K562 (cell line): ENCODE results near the gene NCDN. TPM values are rescaled to one million over a fixed set of nuclear protein-coding genes. Genes with fewer than 3 reads are reported as not detected.
A peak's percentile ranks its signal among the peaks of the same experiment; 100 is the strongest.
"Not testable (repeated sequence)": the region's sequence is repeated elsewhere in the genome, so short reads cannot be mapped to it uniquely, and the experiment has no call there.

Experiments
- ATAC-seq: fragments of 200-7000 bp; cut with Tn5 transposase; 3 replicates; pipeline ENCODE4 v1.9.1; 2020; ENCODE audit warnings: moderate library complexity
- BruUV-seq: library from RNA; stranded (reverse); fragments of 400-500 nt; replicated peaks from 2 replicates; lab custom pipeline; 2021; lab: Mats Ljungman, UMichigan
- CTCF ChIA-PET: fragments of 300-600 bp; formaldehyde crosslinking; extraction: SDS; loops from one replicate; lab custom pipeline; 2021; ENCODE audit warnings: low intra/inter-chr PET ratio; lab: Yijun Ruan, JAX
- POLR2A ChIA-PET: fragments of 300-600, 350-650 bp; sonication (Branson Sonifier 250); formaldehyde crosslinking; extraction: SDS; loops from one replicate; lab custom pipeline; 2021; ENCODE audit warnings: antibody characterized with exemption, inconsistent platforms; lab: Yijun Ruan, JAX
- DNase-seq, 4 experiments: peaks; one replicate each; pipeline versions ENCODE4 v3.0.0 to v3.0.0-alpha.2; 2011 to 2018; ENCODE audit warnings: low spot score in 3 of 4, mixed read lengths in 3 of 4; ENCODE audit errors: extremely low read depth in 1 of 4
- FAIRE-seq: peaks from 2 replicates; lab custom pipeline; 2011; peaks lifted over from hg19 to GRCh38; lab: Jason Lieb, UNC
- H2AFZ ChIP-seq: 2 replicates; pipeline ENCODE4 v1.6.0; 2011; ENCODE audit warnings: low read depth, low read length, control low read depth, inconsistent platforms
- H3K27ac ChIP-seq: fragments of 200-600 bp; 3 replicates; pipeline ENCODE4 v1.8.0; 2011; ENCODE audit warnings: low read depth, mild to moderate bottlenecking, control low read depth, inconsistent platforms, low read length, moderate library complexity, mixed read lengths; ENCODE audit errors: extremely low read depth
- H3K27me3 ChIP-seq, 2 experiments: fragments of 300-600 bp in 1 of 2; 2 replicates in 1 of 2; 3 replicates in 1 of 2; pipeline versions ENCODE4 v1.6.0 to v1.8.0; 2011; ENCODE audit warnings: inconsistent platforms in 2 of 2, low read length in 2 of 2, mild to moderate bottlenecking in 1 of 2, mixed read lengths in 1 of 2, moderate library complexity in 1 of 2; ENCODE audit not compliant: control insufficient read depth in 2 of 2, insufficient read depth in 2 of 2
- H3K36me3 ChIP-seq: fragments of 300-600 bp; 3 replicates; pipeline ENCODE4 v1.8.0; 2011; ENCODE audit warnings: mild to moderate bottlenecking, low read length, inconsistent platforms; ENCODE audit not compliant: control insufficient read depth, insufficient read depth
- H3K4me1 ChIP-seq, 2 experiments: fragments of 200-600 bp in 1 of 2; replicated peaks in 1 of 2; 2 replicates in 1 of 2; 3 replicates in 1 of 2; pipeline versions ENCODE4 v1.5.1 to v1.8.0; 2011; ENCODE audit warnings: inconsistent platforms in 2 of 2, low read length in 2 of 2, mild to moderate bottlenecking in 1 of 2, mixed read lengths in 1 of 2, moderate library complexity in 1 of 2; ENCODE audit not compliant: control insufficient read depth in 2 of 2, insufficient read depth in 2 of 2
- H3K4me2 ChIP-seq: 2 replicates; pipeline ENCODE4 v1.6.1; 2011; ENCODE audit warnings: low read length, control low read depth, inconsistent platforms, mixed read lengths; ENCODE audit not compliant: insufficient read depth
- H3K4me3 ChIP-seq: fragments of 200-600 bp; sonication (generic), shearing (Covaris generic); 2 replicates; pipeline ENCODE4 v1.5.1; 2016; ENCODE audit warnings: control low read depth, inconsistent platforms
- H3K79me2 ChIP-seq: fragments of 200-600 bp; 3 replicates; pipeline ENCODE4 v1.8.0; 2011; ENCODE audit warnings: low read length, inconsistent platforms; ENCODE audit not compliant: control insufficient read depth, insufficient read depth
- H3K9ac ChIP-seq, 2 experiments: 2 replicates each; pipeline versions ENCODE4 v1.6.0 to v1.6.1; 2011; ENCODE audit warnings: low read depth in 2 of 2, low read length in 2 of 2, control low read depth in 1 of 2, inconsistent platforms in 1 of 2, mild to moderate bottlenecking in 1 of 2, mixed read lengths in 1 of 2; ENCODE audit not compliant: insufficient read depth in 1 of 2
- H3K9me1 ChIP-seq: one replicate; pipeline ENCODE4 v1.6.0; 2011; ENCODE audit warnings: inconsistent platforms, mild to moderate bottlenecking, low read length, moderate library complexity; ENCODE audit not compliant: control insufficient read depth, insufficient read depth
- H3K9me3 ChIP-seq: replicated peaks from 2 replicates; pipeline ENCODE4 v1.5.1; 2011; ENCODE audit warnings: low read depth, low read length, inconsistent platforms; ENCODE audit not compliant: control insufficient read depth, insufficient read depth
- H4K20me1 ChIP-seq: replicated peaks from 2 replicates; pipeline ENCODE4 v1.6.1; 2011; ENCODE audit warnings: low read length, inconsistent platforms, mixed read lengths; ENCODE audit not compliant: control insufficient read depth, insufficient read depth
- DACH1 ChIP-seq: fragments of 450-650 bp; IDR thresholded peaks from 2 replicates; pipeline ENCODE4 v1.6.1; 2018; ENCODE audit not compliant: partially characterized antibody
- RHOXF2B ChIP-seq: fragments of 250-450 bp; sonication (Bioruptor Pico); conservative IDR thresholded peaks from 2 replicates; pipeline ENCODE4 v1.5.1; 2021
- WGBS: fragments of 100-300 bp; shearing (Covaris generic); methylation state at CpG from one replicate; pipeline ENCODE4 v1.1.6; 2016; ENCODE audit warnings: low coverage, mixed read lengths; ENCODE audit not compliant: insufficient coverage; ENCODE audit errors: missing lambda C conversion rate; 5-methylcytosine and 5-hydroxymethylcytosine counted together
- in situ Hi-C: fragments of 300-500 bp; cut with MboI; formaldehyde crosslinking; loops from 4 replicates; pipeline ENCODE4 v1.15.0; 2018; ENCODE audit warnings: inconsistent platforms, mixed read lengths
- intact Hi-C: fragments of 100-400 bp; cut with micrococcal nuclease; formaldehyde crosslinking; loops from 2 replicates; pipeline ENCODE4 v1.14.2; 2022
- polyA plus RNA-seq, 8 experiments: library from polyadenylated mRNA; depleted of rRNA in 4 of 8; stranded (reverse) in 5 of 8; unstranded in 3 of 8; fragments of >200 nt; fragmentation: Nextera tagmentation in 2 of 8; fragmentation: Illumina TruSeq in 1 of 8; extraction: Ambion mirVana in 2 of 8; extraction: Trizol in 1 of 8; gene quantifications; 2 replicates each; pipeline versions ENCODE4 v1.2.1 to v1.2.3, GENCODE V29; 2011 to 2014; ENCODE audit warnings: inconsistent platforms in 1 of 8, missing spikeins in 1 of 8
- total RNA-seq, 7 experiments: library from RNA; depleted of rRNA in 6 of 7; stranded (reverse); fragments of >200 nt in 6 of 7; fragmentation: Illumina TruSeq in 2 of 7; extraction: Trizol in 2 of 7; gene quantifications; 2 replicates each; pipeline versions ENCODE4 v1.2.1 to v1.2.3, GENCODE V29; 2011 to 2021; ENCODE audit warnings: low replicate concordance in 1 of 7
- TF ChIP-seq, protein P1 (sequence below), 2 experiments: fragments of 450-650 bp; IDR thresholded peaks; 2 replicates each; pipeline ENCODE4 v1.6.1; 2016

NCDN gene
- total and polyA plus RNA-seq, 9 of the 15 experiments (the other 6 are each of a cell fraction or from before 2014, with no cell fraction given) = 1.9 to 35.1 (median 10.7) TPM

DNA sequence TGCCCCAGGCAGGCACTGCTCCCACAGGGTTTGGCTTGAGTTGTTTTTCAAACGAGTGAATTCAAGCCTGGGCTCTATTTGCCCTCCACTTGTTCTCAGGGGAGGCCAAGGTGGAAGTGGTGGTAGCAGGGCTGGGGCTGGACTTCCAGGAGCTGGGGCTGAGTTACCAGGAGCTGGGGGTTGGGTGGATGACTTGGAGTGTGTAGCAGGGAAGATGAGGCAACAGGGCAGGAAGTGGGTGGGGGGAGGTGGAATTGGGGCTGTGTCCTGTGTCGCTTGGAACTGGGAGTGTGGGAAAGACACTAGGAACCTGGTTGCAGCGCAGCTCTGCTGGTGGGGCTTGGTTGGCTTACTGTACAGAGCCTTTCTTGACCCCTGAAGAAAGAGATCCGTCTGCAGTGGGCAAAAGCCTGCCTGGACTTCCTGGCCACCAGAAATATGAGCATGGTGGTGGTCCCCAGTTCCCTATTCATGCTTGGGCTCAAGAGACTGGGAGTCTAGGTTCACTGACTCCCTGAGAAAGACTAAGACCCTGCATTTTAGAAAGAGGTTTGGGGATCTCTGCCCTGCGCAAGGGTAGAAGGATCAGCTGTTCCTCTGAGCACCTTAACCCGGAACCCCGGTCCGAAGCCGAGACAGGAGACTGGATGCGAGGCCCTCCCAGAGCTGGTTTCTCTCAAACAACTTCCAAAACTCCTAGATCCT, 18.6 kb downstream of the NCDN start:
- Histone ChIP-seq H3K9me3 (no peaks in the 10 kb centered on the region), H3K4me3 (no peak overlapping the region)
- no peak for TF ChIP-seq RHOXF2B
- peak; percentile 19 for TF ChIP-seq DACH1
- TF ChIP-seq, protein P1, sequence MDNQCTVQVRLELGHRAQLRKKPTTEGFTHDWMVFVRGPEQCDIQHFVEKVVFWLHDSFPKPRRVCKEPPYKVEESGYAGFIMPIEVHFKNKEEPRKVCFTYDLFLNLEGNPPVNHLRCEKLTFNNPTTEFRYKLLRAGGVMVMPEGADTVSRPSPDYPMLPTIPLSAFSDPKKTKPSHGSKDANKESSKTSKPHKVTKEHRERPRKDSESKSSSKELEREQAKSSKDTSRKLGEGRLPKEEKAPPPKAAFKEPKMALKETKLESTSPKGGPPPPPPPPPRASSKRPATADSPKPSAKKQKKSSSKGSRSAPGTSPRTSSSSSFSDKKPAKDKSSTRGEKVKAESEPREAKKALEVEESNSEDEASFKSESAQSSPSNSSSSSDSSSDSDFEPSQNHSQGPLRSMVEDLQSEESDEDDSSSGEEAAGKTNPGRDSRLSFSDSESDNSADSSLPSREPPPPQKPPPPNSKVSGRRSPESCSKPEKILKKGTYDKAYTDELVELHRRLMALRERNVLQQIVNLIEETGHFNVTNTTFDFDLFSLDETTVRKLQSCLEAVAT (IDR thresholded peaks at IDR 0.05) = no peak
- TF ChIP-seq, all 486 proteins: peak for 1
- WGBS = 48% methylated on average over 10 of the region's 10 CpGs
- Histone ChIP-seq H3K27me3 (peaks cover 3 to 16% of the 10 kb centered on the region in 2 experiments; a peak in 4 of 5 replicates), H3K36me3 (no peaks in the 10 kb centered on the region), H3K27ac (no peak overlapping the region), H3K79me2 (no peaks in the 10 kb centered on the region), H4K20me1 (no peaks in the 10 kb centered on the region), H3K4me1 (peaks cover 9 to 40% of the 10 kb centered on the region in 2 experiments), H3K9me1 (no peaks in the 10 kb centered on the region), H2AFZ (no peak overlapping the region), H3K9ac (peak overlapping the region in 1 of 2 experiments; percentile 79; a peak in 1 of 4 replicates), H3K4me2 (no peak overlapping the region)
- DNase-seq (no peak), FAIRE-seq (no peak), ATAC-seq (peak; percentile 31; the same call in 2 of the 3 replicates)
- no TSS peak for BruUV-seq
- in situ Hi-C loops = no loop called here
- ChIA-PET POLR2A (interaction anchor here (0.6 kb wide), 1 partner anchor 27 kb away, joined by 4 read pairs; no protein-coding TSS in a partner anchor), CTCF (no interaction called here)
- intact Hi-C loops = no loop called here

DNA sequence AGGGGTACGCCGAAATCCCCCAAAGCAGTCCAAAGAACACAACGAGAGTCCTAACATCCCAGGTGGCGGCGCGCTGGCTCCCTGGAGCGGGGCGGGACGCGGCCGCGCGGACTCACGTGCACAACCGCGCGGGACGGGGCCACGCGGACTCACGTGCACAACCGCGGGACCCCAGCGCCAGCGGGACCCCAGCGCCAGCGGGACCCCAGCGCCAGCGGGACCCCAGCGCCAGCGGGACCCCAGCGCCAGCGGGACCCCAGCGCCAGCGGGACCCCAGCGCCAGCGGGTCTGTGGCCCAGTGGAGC, 19.1 kb downstream of the NCDN start:
- POLR2A ChIA-PET, H3K9me1 ChIP-seq, H4K20me1 ChIP-seq, H3K4me2 ChIP-seq, H3K4me3 ChIP-seq, H3K36me3 ChIP-seq, FAIRE-seq, in situ Hi-C loops, H3K9me3 ChIP-seq, H3K9ac ChIP-seq, intact Hi-C loops, BruUV-seq, CTCF ChIA-PET, DNase-seq, ATAC-seq, H2AFZ ChIP-seq, H3K79me2 ChIP-seq, H3K27ac ChIP-seq: not testable (repeated sequence)
- WGBS = 94% methylated on average over 13 of the region's 37 CpGs
- H3K27me3 ChIP-seq = peaks cover 3 to 11% of the 10 kb centered on the region in 2 experiments; a peak in 4 of 5 replicates
- peaks cover 9 to 40% of the 10 kb centered on the region in 2 experiments for H3K4me1 ChIP-seq
